AG20443 (cell line): Measurements from ENCODE around the gene ST3GAL5.
"Not testable (repeated sequence)": the region's sequence is repeated elsewhere in the genome, so short reads cannot be mapped to it uniquely, and the experiment has no call there.

Experiments
- DNase-seq: peaks from one replicate; pipeline ENCODE4 v3.0.0; 2012; ENCODE audit warnings: low spot score, mixed read lengths

ST3GAL5 gene

DNA sequence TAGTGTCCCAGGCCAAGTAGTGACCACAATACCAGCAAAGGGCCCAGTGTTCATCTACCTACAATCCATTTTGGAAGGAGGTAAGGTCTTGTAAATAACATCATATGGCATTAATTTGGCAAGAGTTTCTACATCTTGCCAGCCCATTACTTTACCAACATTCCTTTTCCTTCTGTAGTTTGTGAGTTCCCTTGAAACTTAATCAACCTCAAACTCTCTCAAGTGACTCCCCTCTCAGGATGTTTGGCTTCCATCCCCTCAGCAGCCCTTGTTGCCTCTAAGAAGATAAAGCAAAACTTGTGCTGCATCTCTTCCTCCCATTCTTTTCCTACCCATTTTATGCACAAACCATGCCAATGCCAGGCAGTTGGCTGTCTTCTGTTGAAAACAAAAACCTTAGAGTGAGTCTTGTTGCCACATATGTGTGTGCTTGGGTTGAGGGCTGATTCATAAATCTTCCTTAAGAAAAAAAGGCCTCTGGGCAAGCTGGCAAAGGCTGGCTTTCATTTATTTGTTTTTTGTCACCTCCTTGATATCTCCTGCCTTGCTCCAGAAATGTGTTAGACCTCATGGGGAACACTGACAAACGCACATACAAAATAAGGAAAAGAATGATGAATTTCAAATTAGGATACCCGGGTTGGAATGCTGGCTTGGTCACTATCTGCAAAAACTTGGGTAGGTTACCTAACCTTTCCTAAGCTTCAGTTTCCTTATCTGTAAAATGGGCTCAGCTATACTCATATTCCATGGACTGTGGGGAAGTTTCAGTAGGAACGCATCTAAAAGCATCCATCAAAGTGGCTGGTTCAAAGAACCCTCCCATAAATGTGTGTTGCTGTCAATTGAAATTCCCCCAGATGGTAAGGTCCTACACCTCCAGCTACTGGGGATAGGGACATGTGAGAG, 29.4 kb upstream of the ST3GAL5 start:
- DNase-seq, result no peak

DNA sequence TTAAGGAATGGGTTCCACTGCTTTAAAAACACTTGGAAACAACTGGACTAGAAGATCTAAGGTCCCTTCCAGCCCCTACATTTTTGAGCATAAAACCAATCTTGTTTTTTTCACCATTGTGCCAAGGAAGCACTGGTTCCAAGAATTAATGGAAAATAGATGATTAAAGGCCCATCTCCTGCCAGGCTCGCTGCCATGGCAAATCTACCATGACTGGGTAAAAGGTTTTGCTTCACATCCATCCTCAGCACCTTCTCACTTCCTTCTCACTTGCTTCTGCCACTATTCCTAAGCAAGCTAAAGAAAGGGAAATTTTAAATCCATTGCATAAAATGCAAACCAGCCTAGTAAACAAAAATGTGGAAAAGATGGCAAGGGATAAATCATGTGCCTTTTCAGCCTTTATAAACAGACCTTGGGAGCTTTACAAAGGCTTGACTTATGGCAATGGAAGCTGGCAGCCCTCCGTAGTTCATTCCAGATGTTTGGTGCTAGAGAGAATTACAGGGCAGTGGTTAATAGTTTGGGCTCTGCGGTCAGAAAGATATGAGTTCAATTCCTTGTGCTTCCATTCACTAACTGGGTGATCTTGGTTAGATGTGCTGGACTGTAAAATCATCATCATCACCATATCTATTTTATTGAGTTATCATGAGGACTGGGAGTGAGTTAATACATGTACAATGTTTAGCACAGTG, 27.0 kb upstream of the ST3GAL5 start:
- peak; percentile 35 for DNase-seq

DNA sequence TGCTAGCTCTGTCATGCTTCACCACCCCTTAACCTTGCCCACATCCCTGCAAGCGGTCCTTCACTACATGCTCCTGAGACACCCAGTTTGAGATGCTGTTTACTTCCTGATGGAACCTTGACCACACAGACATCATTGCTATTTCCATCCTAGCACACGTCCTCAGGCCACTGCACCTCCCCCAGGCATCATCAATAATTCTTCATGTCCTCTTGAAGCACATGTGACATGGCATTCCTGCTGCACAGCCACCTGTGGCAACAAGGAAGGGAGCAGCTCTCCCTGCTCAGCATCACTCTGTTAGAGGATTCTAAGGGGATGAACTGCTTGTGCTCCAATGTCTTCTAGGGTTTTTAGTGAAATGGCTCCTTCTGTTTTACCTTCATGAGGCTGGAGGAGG, 26.1 kb upstream of the ST3GAL5 start:
- no peak for DNase-seq

DNA sequence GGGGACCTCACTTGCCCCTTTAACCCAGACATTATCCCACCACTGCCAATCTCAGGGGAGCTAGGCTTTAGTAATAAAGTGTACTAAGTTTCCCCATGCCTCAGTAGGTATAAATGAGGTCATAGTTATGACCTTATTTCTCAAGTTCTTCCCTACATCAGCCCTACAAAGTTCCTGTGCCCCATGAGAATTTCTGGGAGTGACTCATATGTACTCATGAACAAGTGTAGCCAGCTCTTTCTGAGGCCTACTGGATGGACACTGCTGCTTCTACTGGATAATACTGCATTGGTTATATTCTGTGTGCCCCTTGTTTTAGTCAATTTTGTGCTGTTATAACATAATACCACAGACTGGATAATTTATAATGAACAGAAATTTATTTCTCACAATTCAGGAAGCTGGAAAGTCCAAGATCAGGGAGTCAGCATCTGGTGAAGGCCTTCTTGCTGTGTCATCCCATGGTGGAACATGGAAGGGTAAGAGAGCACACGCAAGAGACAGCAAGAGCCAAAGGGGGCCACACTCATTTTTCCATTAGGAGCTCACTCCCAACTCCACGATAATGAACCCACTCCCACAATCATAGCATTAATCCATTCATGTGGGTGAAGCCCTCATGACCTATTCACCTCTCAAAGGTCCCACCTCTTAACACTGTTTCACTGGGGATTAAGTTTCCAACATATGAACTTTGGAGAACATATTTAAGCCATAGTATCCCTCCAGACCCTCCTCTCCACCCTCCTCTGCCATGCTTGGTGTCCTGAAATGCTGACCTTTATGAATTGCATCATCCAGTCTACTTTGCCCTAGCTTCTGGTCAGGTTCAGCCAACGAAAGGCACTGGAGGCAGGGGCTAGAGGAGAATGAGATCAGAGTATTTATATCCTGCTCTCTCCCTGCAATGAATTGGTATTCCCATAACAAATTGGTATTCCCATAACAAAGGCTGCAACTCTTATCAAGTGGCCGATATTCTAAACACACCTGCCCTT, 25.4 kb upstream of the ST3GAL5 start:
- peak; percentile 67 for DNase-seq

DNA sequence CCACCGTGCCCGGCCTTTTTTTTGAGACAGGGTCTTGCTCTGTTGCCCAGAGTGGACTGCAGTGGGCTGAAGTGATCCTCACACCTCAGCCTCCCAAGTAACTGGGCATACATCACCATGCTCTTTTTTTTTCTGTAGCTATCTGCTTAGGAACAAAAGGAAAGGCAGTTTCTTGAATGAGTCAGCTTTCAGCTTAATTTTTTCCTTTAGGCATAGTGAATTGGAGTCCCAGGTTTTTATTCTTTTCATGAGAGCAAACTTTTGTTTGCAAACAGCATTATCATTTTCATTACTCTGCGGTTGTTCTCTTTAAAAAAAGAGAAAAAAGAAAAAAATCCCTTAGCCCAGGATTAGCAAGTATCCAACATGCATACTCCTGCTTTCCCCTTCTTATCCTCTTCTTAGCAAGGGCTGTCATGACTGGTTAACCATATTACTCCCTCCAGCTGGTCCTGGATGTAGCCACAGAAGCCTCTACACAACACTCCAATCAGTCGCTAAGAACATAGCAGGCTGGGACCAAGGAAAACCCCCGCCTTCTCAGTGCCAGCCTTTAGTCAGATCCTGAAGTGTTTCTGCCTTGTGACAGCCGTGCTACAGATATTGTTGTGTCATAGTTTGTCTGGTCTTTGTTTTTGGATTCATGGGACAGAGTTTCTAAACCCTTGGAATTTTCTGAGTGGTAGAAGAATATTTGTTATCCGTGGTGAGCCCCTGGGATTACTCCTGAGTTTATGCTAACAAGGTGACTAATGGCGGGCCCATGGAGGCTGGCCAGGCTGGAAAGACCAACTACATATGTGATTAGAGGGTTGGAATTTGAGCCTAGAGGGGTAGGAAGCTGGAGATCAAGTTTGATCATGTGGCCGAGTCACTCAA, 23.3 kb upstream of the ST3GAL5 start:
- peak; percentile 62 for DNase-seq

DNA sequence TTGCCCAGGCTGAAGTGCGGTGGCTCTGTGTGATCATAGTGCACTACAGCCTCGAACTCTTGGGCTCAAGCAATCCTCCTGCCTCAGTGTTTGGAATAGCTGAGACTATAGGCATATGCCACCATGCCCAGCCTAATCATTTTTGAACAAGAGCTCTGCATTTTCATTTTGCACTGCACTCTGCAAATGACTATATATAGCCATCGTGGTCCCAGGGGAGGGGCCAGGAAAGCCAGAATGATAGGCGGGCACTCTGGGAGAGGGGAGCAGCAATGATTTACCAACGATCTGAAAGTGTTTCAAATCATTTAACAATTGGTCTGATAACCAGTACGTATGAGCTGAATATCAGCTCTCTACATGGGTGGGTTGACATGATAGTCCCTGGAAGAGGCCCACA, 22.3 kb upstream of the ST3GAL5 start:
- DNase-seq, result no peak

DNA sequence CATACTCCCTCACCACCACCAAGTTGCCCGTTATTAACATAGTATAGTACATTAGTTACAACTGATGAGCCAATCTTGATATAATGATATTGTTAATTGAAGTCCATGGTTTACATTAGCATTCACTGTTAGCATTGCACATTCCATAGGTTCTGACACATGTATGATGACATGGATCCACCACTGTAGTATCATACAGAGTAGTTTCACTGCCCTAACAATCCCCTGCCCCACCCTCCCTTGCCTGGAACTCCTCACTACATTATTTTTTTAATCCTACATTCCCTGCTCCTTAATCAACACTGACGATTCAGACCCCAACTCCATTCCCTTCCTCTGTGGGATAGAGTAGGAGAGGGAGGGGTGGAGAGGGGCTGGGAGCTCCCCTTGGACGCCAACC, 20.2 kb upstream of the ST3GAL5 start:
- DNase-seq, result no peak

DNA sequence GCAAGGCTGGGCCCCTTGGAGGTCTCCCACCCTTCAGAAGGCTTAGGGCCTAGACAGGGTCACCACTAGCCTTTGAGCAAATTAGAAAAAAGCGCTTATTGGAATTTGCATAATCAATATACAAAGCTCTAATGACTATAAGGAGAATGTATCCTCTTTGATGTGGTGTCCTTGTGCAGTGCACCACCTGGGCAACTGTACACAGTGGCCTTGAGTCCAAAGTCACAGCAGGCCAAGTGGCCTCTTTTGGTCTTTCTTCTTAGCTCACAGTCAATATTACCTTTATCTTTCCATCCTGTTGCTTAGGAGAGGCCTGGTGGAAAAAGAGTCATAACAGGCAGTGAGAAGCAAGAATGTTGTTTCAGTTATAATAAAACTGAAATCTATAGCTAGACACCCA, 19.7 kb upstream of the ST3GAL5 start:
- DNase-seq, result no peak

DNA sequence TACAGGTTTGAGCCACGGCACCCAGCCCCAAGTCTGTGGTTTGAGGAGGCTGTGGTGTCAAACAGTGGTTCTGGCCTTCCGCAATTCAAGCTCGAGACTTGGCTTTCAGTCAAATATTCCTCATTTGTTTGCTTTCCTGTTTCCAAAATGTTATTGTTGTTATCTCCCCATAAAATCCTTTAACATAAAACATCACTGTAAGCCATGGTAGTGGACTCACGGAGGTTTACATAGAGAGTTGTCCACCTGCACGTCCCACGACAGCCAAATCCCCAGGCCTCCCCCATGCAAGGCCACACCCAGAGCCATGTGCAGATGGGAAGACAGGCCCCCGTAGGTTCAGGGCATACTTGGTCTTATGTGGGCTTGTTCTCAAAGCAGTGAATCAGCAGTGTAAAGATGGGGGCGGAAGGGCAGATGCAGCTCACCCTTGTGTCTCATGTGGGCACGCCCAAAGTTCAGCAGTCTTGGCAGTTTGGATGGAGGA, 18.9 kb upstream of the ST3GAL5 start:
- no peak for DNase-seq

DNA sequence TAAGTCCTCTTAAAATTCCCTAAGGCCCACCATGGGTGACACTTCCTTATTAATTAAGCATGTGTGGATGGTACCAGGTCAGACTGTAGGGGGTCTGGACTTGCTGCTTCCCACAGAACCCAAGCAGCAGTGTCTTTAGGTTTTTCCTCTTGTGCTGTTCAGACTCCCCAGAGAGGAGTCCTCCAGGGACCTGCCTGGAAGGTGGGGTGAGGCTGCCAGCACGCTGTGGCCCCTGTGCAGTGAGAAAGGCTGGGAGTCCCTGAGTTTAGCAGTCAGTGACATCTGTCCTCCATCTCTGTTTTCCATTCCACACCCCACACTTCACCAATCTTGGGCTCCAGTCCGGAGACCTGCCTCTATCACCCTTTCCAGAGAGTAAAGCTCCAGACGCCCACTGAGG, 18.0 kb upstream of the ST3GAL5 start:
- no peak for DNase-seq

DNA sequence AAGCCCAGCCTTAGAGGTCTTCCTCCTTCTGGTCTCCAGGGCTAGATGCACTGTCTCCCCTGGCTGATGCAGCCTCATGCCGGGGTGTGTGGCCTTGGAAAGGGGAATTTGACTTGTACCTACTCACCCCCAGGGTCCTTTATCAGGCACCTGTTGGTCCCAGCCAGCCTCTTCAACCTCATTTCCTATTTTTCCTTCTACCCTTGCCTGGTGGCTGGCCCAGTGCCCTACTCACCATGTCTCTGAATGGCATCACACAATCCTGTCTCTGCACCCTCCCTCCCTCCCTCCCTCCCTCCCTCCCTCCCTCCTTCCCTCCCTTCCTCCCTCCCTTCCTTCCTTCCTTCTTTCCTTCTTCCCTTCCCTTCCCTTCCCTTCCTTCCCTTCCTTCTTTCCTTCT, 17.1 kb upstream of the ST3GAL5 start:
- no peak for DNase-seq

DNA sequence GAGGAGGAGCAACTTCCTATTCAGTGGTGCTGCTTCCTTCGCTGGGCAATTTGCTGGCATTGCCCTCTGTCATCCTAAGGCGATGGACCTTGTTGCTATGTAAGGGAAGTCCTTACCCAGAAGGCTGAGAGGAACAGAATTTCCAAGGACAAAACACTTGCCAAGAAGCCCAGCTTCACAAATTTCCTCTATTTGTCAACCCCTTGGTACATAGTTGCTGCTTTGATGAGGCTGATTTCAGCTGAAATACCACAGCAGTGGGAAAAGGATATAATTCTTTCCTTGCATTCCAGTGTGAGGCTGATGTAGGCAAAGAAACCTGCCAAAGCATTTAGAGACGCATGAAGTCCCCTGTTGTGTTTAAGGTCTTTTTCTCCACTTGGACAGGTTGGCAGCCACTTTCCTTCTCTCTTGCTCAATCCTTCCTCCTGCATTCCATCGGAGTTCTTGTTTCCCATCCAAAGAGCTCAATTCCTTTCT, 16.4 kb upstream of the ST3GAL5 start:
- DNase-seq, result peak; percentile 68

DNA sequence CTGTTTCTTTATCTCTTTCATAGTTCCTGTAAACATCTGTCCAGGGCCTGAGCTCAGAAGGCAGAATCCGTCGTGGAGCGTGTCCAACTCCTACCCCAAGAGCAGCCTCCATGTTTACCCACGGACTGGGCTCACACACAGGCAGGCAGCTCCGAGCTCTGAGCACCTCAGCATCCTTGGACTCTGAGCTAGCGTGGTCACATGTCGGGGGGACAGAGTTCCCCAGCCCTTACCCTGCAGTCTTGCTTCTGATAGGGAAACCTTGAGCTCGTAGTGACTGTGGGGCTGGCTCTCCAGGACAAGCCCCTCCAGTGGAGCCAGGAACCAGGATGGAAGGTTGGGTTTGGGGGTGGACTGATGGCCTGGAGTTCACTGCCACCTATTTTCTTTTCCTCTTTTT, 15.1 kb upstream of the ST3GAL5 start:
- DNase-seq, result no peak

DNA sequence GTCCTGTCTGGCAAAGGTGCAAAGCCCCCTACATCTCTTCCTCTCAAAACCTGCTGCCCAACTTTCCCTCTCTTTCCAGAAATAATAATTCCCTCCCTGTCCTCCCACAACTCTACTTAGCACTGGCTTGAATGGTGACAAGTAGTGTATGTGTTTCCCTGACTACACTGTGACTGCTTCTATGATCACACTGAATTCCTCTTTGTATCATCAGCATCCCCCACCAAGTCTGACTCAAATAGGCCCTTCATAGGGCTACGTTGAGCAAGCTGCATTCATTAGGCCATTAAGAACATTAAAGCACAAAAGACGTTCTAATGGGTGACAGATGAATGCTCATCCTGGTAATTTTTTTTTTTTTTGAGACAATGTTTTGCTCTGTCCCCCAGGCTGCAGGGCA, 13.7 kb upstream of the ST3GAL5 start:
- peak; percentile 78 for DNase-seq

DNA sequence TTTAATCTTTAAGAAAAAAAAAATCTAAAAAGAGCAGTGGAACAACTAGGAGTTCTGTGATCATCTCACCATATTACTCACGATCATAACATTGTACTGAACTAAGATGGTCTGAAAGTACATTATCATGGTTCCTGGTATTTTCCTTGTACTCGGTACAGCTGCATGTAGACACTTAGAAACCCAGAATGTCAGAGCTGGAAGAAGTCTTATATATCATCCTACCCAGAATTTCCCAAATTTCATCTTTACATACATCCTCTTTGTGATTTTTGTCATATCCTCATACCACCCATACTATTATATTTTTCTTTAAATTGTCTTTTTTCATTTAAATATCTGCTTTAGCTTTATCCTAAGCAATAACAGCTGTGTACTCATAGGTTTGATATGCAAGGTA, 12.4 kb upstream of the ST3GAL5 start:
- DNase-seq, result no peak

DNA sequence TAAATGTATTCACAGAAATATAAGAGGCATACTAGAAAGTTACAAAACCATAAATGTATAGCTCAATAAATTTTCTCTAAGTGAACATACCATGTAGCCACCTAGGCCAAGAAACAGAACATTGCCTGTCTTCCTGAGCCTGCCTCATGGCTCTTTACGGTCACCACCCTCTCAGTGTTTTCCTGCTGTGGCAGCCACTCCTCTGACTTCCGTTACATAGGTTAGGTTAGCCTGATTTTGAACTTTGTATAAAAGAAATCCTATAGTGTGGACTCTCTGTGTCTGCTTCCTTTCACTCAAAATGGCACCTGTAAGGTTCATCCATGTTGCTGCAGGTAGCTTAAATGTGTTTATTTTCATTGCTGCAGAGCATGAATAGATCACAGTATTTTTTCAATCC, 11.6 kb upstream of the ST3GAL5 start:
- DNase-seq, result no peak

DNA sequence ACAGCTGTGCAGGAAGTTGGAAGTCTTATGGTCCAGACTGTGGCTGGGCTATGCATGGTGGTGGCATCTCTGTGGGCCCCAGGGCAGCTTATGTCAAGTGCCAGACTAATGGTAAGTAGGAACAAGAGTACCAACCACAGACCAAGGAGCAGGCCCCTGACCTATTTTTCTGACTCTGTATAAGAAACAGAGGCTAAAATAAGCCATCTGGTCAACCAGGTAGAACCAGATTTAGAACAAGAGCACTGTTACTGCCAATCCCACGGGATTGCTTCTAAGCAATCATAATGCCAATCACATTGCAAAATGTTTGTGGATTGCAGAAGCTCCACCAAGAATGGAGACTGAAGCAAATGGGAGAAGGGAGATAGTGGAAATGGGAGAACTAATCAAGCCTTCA, 11.1 kb upstream of the ST3GAL5 start:
- DNase-seq, result no peak

DNA sequence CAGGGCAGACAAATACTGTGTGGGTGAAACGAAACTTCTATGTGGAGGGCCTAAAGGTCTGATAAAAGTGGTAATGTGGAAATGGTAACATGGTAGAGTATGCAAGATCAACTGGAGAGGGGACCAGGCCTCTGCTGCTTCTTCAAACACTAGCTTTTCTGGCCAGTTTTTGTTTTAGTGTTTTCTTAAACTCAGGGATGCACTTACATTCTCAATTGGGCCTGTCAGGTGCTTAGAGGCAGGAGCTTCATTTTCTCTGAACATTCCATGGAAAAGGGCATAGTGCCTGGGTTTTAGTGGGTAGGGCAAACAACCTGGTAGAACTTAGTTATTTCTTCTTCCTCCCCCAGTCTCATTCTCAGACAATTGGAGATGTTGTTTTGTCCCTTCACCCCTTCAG, 10.5 kb upstream of the ST3GAL5 start:
- no peak for DNase-seq

DNA sequence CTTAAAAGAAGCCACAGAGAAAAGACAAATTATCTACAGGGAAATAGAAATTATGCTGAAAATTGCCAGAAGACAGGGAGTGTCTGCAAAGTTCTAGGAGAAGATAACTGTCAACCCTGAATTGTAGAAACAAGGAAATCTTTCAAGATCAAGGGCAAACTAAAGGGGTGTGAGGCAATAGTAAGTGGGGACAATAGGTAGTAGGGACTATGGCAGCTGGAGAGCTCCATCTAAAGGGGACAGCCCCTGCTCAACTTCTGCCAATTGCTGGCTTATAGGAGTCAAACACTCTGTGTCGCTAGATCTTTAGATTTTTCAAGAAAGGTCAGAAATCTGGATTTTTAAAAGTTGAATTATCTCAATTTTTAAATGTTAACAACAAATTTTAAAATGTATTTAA, 10.1 kb upstream of the ST3GAL5 start:
- no peak for DNase-seq

DNA sequence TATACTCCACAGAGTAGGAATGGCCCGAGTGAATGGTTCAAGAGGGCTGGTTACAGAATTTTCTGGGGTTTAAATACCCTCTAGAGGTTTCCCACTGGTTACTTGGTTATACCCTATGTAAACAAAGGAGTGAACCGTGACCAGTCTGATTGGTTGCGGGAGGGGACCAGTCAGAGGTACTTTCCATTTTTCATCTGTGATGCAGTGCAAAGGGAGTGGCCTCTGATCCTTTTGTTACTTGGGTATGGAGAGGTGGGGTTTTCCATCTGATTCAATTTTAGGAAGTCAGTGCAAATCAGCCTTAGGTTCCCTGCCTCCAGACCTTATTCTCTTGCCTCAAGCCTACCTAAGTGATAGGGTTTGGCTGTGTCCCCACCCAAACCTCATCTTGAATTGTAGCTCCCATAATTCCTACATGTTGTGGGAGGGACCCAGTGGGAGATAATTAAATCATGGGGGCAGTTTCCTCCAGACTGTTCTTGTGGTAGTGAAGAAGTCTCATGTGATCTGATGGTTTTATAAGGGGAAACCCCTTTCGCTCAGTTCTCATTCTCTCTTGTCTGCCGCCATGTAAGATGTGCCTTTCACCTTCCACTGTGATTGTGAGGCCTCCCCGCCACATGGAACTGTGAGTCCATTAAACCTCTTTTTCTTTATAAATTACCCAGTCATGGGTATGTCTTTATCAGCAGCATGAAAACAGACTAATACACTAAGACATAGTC, 5.9 kb upstream of the ST3GAL5 start:
- not testable (repeated sequence) for DNase-seq
